ENCODE results near the gene ASTL.

- TF ChIP-seq ZNF530 (tag by site-specific recombination; IDR thresholded peaks at IDR 0.05; ENCODE audit: low read depth) (no peak), ZNF174 (tag by site-specific recombination; IDR thresholded peaks at IDR 0.05) (no peak)
Measured at GRCh38 chr2:96074156-96074555, 64.1 kb downstream of the ASTL start.

Data from HEK293 (cell line).